GM12878 (cell line): ENCODE data around the gene SUPT3H. TPM values are rescaled to one million over a fixed set of nuclear protein-coding genes. Genes with fewer than 3 reads are reported as not detected.

Experiments
- ATAC-seq: fragments of 200-7000 bp; cut with Tn5 transposase; 3 replicates; pipeline ENCODE4 v1.9.1; 2020; ENCODE audit warnings: mild to moderate bottlenecking, moderate library complexity
- BruUV-seq: library from RNA; stranded (reverse); fragments of 400-500 nt; replicated peaks from 2 replicates; lab custom pipeline; 2021; lab: Mats Ljungman, UMichigan
- CTCF ChIA-PET: fragments of 300-600 bp; sonication (Branson Sonifier 250); formaldehyde crosslinking; extraction: SDS; loops from one replicate; lab custom pipeline; 2021; ENCODE audit warnings: inconsistent platforms; lab: Yijun Ruan, JAX
- POLR2A ChIA-PET: fragments of 350-600 bp; formaldehyde crosslinking; extraction: SDS; loops from one replicate; lab custom pipeline; 2021; ENCODE audit warnings: inconsistent platforms; lab: Charles Lee
- RAD21 ChIA-PET: fragments of 300-600 bp; sonication (Branson Sonifier 250); formaldehyde crosslinking; loops from one replicate; lab custom pipeline; 2023; ENCODE audit warnings: antibody characterized with exemption; ENCODE audit not compliant: unreplicated experiment; lab: Charles Lee
- SMC1A ChIA-PET: fragments of 300-600 bp; sonication (Branson Sonifier 250); formaldehyde crosslinking; loops from one replicate; lab custom pipeline; 2023; ENCODE audit not compliant: unreplicated experiment, uncharacterized antibody; lab: Charles Lee
- DNase-seq: peaks from one replicate; pipeline ENCODE4 v3.0.0-alpha.2; 2011; ENCODE audit warnings: low read depth, low spot score
- FAIRE-seq: peaks from 3 replicates; lab custom pipeline; 2011; peaks lifted over from hg19 to GRCh38; lab: Jason Lieb, UNC
- H2AFZ ChIP-seq: 2 replicates; pipeline ENCODE4 v1.6.0; 2011; ENCODE audit warnings: low read depth, low read length, control low read depth; ENCODE audit not compliant: control insufficient read depth
- H3K27ac ChIP-seq: 2 replicates; pipeline ENCODE4 v1.5.1; 2011; ENCODE audit warnings: control low read depth; ENCODE audit not compliant: control insufficient read depth, insufficient read depth
- H3K27me3 ChIP-seq, 2 experiments: replicated peaks in 1 of 2; 2 replicates each; pipeline versions ENCODE4 v1.6.0 to v1.6.1; 2011; ENCODE audit warnings: low read length in 1 of 2; ENCODE audit not compliant: control insufficient read depth in 2 of 2, insufficient read depth in 2 of 2
- H3K36me3 ChIP-seq, 2 experiments: 2 replicates each; pipeline ENCODE4 v1.5.1; 2011; ENCODE audit warnings: low read length in 1 of 2; ENCODE audit not compliant: control insufficient read depth in 2 of 2, insufficient read depth in 2 of 2
- H3K4me1 ChIP-seq: 2 replicates; pipeline ENCODE4 v1.6.1; 2011; ENCODE audit warnings: mild to moderate bottlenecking, low read length, moderate library complexity, mixed read lengths; ENCODE audit not compliant: control insufficient read depth, insufficient read depth
- H3K4me2 ChIP-seq: 2 replicates; pipeline ENCODE4 v1.6.0; 2011; ENCODE audit warnings: control low read depth; ENCODE audit not compliant: control insufficient read depth, insufficient read depth
- H3K4me3 ChIP-seq: fragments of 200-600 bp; sonication (generic); 2 replicates; pipeline ENCODE4 v1.5.1; 2016
- H3K79me2 ChIP-seq: 2 replicates; pipeline ENCODE4 v1.6.0; 2011; ENCODE audit warnings: low read length; ENCODE audit not compliant: control insufficient read depth, insufficient read depth
- H3K9ac ChIP-seq: 2 replicates; pipeline ENCODE4 v1.8.0; 2011; ENCODE audit warnings: low read length, control low read depth, mixed read lengths; ENCODE audit not compliant: control insufficient read depth, insufficient read depth
- H3K9me3 ChIP-seq: replicated peaks from 3 replicates; pipeline ENCODE4 v1.5.1; 2011; ENCODE audit warnings: mild to moderate bottlenecking, low read length; ENCODE audit not compliant: control insufficient read depth, insufficient read depth
- H4K20me1 ChIP-seq: 2 replicates; pipeline ENCODE4 v1.6.0; 2011; ENCODE audit not compliant: control insufficient read depth, insufficient read depth
- CBFB ChIP-seq: IDR thresholded peaks from 2 replicates; pipeline ENCODE4 v1.6.1; 2016; ENCODE audit warnings: antibody characterized with exemption, low read depth
- CBX3 ChIP-seq: fragments of 200-600 bp; sonication (generic); IDR thresholded peaks from 2 replicates; pipeline ENCODE4 v1.6.1; 2016; ENCODE audit warnings: low read depth, borderline replicate concordance
- CBX5 ChIP-seq: sonication (generic); IDR thresholded peaks from 2 replicates; pipeline ENCODE4 v1.6.1; 2016; ENCODE audit warnings: low read depth, moderate library complexity, mild to moderate bottlenecking, inconsistent platforms
- CHD1 ChIP-seq: IDR thresholded peaks from 2 replicates; pipeline ENCODE4 v1.6.1; 2012; ENCODE audit warnings: low read depth, low read length, improper control_type of control experiment
- FOS ChIP-seq: IDR thresholded peaks from 3 replicates; pipeline ENCODE4 v1.6.1; 2011; ENCODE audit warnings: borderline replicate concordance; ENCODE audit not compliant: insufficient read length; ENCODE audit errors: extremely low read depth
- GABPA ChIP-seq: IDR thresholded peaks from 2 replicates; pipeline ENCODE4 v1.6.1; 2014; ENCODE audit warnings: antibody characterized with exemption, low read depth, mild to moderate bottlenecking, inconsistent platforms
- IRF5 ChIP-seq: fragments of 450-650 bp; IDR thresholded peaks from 2 replicates; pipeline ENCODE4 v1.6.1; 2017; ENCODE audit warnings: borderline replicate concordance
- MEF2A ChIP-seq: IDR thresholded peaks from 2 replicates; pipeline ENCODE4 v1.6.1; 2011; ENCODE audit warnings: low read depth, mild to moderate bottlenecking, low read length, moderate library complexity; ENCODE audit not compliant: insufficient read depth
- MTA2 ChIP-seq: fragments of 450-650 bp; IDR thresholded peaks from 2 replicates; pipeline ENCODE4 v1.6.1; 2016; ENCODE audit warnings: low read depth, mild to moderate bottlenecking, moderate library complexity
- NFYA ChIP-seq: IDR thresholded peaks from 2 replicates; pipeline ENCODE4 v1.6.1; 2011; ENCODE audit warnings: low read depth, mild to moderate bottlenecking, low read length, improper control_type of control experiment, borderline replicate concordance
- NFYB ChIP-seq: IDR thresholded peaks from 2 replicates; pipeline ENCODE4 v1.6.1; 2011; ENCODE audit warnings: low read depth, mild to moderate bottlenecking, low read length, improper control_type of control experiment, moderate library complexity; ENCODE audit not compliant: insufficient read depth
- NR2F1 ChIP-seq: fragments of 450-650 bp; conservative IDR thresholded peaks from 2 replicates; pipeline ENCODE4 v1.6.1; 2017; ENCODE audit warnings: mild to moderate bottlenecking
- PML ChIP-seq: IDR thresholded peaks from 2 replicates; pipeline ENCODE4 v1.6.1; 2012; ENCODE audit warnings: low read length, inconsistent platforms
- POLR2A ChIP-seq: IDR thresholded peaks from 2 replicates; pipeline ENCODE4 v1.6.1; 2011; ENCODE audit warnings: low read depth, mild to moderate bottlenecking, low read length
- RAD51 ChIP-seq: fragments of 450-650 bp; IDR thresholded peaks from 2 replicates; pipeline ENCODE4 v1.6.1; 2016; ENCODE audit warnings: moderate library complexity, mild to moderate bottlenecking, inconsistent platforms
- RB1 ChIP-seq: fragments of 450-650 bp; formaldehyde crosslinking; IDR thresholded peaks from 2 replicates; pipeline ENCODE4 v1.6.1; 2017; ENCODE audit warnings: mild to moderate bottlenecking, borderline replicate concordance
- SMC3 ChIP-seq: IDR thresholded peaks from 2 replicates; pipeline ENCODE4 v1.6.1; 2011; ENCODE audit warnings: low read length, improper control_type of control experiment, borderline replicate concordance
- SUPT20H ChIP-seq: IDR thresholded peaks from 2 replicates; pipeline ENCODE4 v1.6.1; 2011; ENCODE audit warnings: low read depth, mild to moderate bottlenecking, low read length, moderate library complexity, borderline replicate concordance; ENCODE audit not compliant: control insufficient read depth
- TAF1 ChIP-seq: IDR thresholded peaks from 2 replicates; pipeline ENCODE4 v1.6.1; 2011; ENCODE audit warnings: mild to moderate bottlenecking, low read depth, low read length, borderline replicate concordance
- ZBTB33 ChIP-seq: fragments of 450-650 bp; IDR thresholded peaks from 2 replicates; pipeline ENCODE4 v1.6.1; 2017; ENCODE audit warnings: mild to moderate bottlenecking
- ZNF274 ChIP-seq: IDR thresholded peaks from one replicate; pipeline ENCODE4 v1.8.0; 2011; ENCODE audit not compliant: insufficient read length, insufficient read depth
- ZZZ3 ChIP-seq: IDR thresholded peaks from 2 replicates; pipeline ENCODE4 v1.6.1; 2011; ENCODE audit warnings: low read depth; ENCODE audit not compliant: control insufficient read depth, insufficient read length
- WGBS: methylation state at CpG from one replicate; pipeline ENCODE4 v1.1.6; 2016; ENCODE audit warnings: low lambda C conversion rate; ENCODE audit not compliant: insufficient replicate concordance, insufficient coverage; ENCODE audit errors: missing lambda C conversion rate; 5-methylcytosine and 5-hydroxymethylcytosine counted together
- in situ Hi-C: fragments of 300-500 bp; cut with MboI; formaldehyde crosslinking; loops from 9 replicates; pipeline ENCODE4 v1.14.3; 2018; ENCODE audit warnings: mixed read lengths
- intact Hi-C: fragments of 100-400 bp; cut with micrococcal nuclease; formaldehyde crosslinking; loops from one replicate; pipeline ENCODE4 v1.14.2; 2022; ENCODE audit not compliant: unreplicated experiment
- polyA plus RNA-seq, 11 experiments: library from polyadenylated mRNA; depleted of rRNA in 4 of 11; unstranded in 6 of 11; stranded (reverse) in 5 of 11; fragments of >200 nt; fragmentation: Nextera tagmentation in 4 of 11; fragmentation: Illumina TruSeq in 1 of 11; extraction: Ambion mirVana in 4 of 11; extraction: Trizol in 1 of 11; gene quantifications; 1 replicate in 1 of 11; 2 replicates in 10 of 11; pipeline versions ENCODE4 v1.2.1 to v1.2.3, GENCODE V29; 2011 to 2016; ENCODE audit warnings: inconsistent platforms in 2 of 11, missing spikeins in 2 of 11, low read depth in 1 of 11
- total RNA-seq, 4 experiments: library from RNA; depleted of rRNA in 3 of 4; stranded (reverse); fragments of >200 nt in 3 of 4; fragmentation: Illumina TruSeq in 1 of 4; extraction: Trizol in 1 of 4; gene quantifications; 2 replicates each; pipeline versions ENCODE4 v1.2.1 to v1.2.3, GENCODE V29; 2013 to 2021
- TF ChIP-seq, protein P1 (sequence below): IDR thresholded peaks from 2 replicates; pipeline ENCODE4 v1.6.1; 2011; ENCODE audit warnings: low read depth, low read length, improper control_type of control experiment, borderline replicate concordance

Gene SUPT3H
- total and polyA plus RNA-seq, 10 of the 15 experiments (the other 5 are each of a cell fraction or from before 2014, with no cell fraction given): 0.51 to 3.7 (median 2.0) TPM

GRCh38 chr6:44999066-44999465, 378.7 kb downstream of the SUPT3H start (continued):
- TF ChIP-seq CBX5 (no peak), CBFB (no peak), RB1 (no peak), ZBTB33 (no peak), ZNF274 (no peak), POLR2A (no peak), GABPA (no peak), CHD1 (no peak), RAD51 (no peak), TAF1 (no peak), NFYB (no peak)
- TF ChIP-seq, all 136 proteins: peak for 12

- Histone ChIP-seq H3K4me3 (no peak overlapping the region), H3K4me2 (no peak overlapping the region), H3K27ac (no peak overlapping the region), H3K4me1 (no peaks in the 10 kb centered on the region), H3K79me2 (no peaks in the 10 kb centered on the region), H3K36me3 (no peaks in the 10 kb centered on the region), H3K9ac (no peak overlapping the region), H2AFZ (no peak overlapping the region), H4K20me1 (no peaks in the 10 kb centered on the region), H3K27me3 (no peaks in the 10 kb centered on the region), H3K9me3 (no peaks in the 10 kb centered on the region)
- in situ Hi-C loops (no loop called here), intact Hi-C loops (no loop called here)
- no TSS peak for BruUV-seq
- no peak for ATAC-seq
- no peak for DNase-seq
- FAIRE-seq: peak; percentile 31
- POLR2A ChIA-PET: no interaction called here
- RAD21 ChIA-PET: no interaction called here
- 72% methylated on average over 3 of the region's 3 CpGs for WGBS
- SMC1A ChIA-PET: no interaction called here
- CTCF ChIA-PET: no interaction called here
- TF ChIP-seq CBX3: no peak
- no peak for TF ChIP-seq SUPT20H
- TF ChIP-seq, protein P1, sequence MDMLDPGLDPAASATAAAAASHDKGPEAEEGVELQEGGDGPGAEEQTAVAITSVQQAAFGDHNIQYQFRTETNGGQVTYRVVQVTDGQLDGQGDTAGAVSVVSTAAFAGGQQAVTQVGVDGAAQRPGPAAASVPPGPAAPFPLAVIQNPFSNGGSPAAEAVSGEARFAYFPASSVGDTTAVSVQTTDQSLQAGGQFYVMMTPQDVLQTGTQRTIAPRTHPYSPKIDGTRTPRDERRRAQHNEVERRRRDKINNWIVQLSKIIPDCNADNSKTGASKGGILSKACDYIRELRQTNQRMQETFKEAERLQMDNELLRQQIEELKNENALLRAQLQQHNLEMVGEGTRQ: no peak
- TF ChIP-seq MTA2: no peak
- TF ChIP-seq NR2F1: no peak
- no peak for TF ChIP-seq RB1
- no peak for TF ChIP-seq IRF5
- TF ChIP-seq PML: no peak
- TF ChIP-seq NFYA: no peak
- TF ChIP-seq SMC3: no peak
- TF ChIP-seq ZZZ3: no peak
- no peak for TF ChIP-seq FOS
- TF ChIP-seq MEF2A: no peak
These were observed 382.1 kb downstream of the SUPT3H start for GRCh38 chr6:44995486-44996132.
